Lower leg skin (tissue), 4 donors: ENCODE data around the gene FLT3. TPM values are rescaled to one million over a fixed set of nuclear protein-coding genes. Genes with fewer than 3 reads are reported as not detected.

Experiments
- DNase-seq, 2 donors: peaks; one replicate each; pipeline ENCODE4 v3.0.0-alpha.2; 2019; ENCODE audit warnings: low spot score in 2 of 2
- H3K4me3 ChIP-seq: fragments of 200-600 bp; sonication (generic); 2 replicates; pipeline ENCODE4 v1.5.1; 2017; ENCODE audit warnings: mild to moderate bottlenecking, low read depth; ENCODE audit not compliant: poor library complexity, severe bottlenecking
- POLR2A ChIP-seq, 2 donors: fragments of 450-650 bp; IDR thresholded peaks; one replicate each; pipeline ENCODE4 v1.6.1; 2016 to 2017; ENCODE audit warnings: antibody characterized with exemption in 2 of 2, mild to moderate bottlenecking in 1 of 2, moderate library complexity in 1 of 2
- WGBS, 2 donors: methylation state at CpG; one replicate each; pipeline ENCODE4 v1.1.5; 2018; 5-methylcytosine and 5-hydroxymethylcytosine counted together
- intact Hi-C: fragments of 100-400 bp; cut with DNase I; formaldehyde crosslinking; loops from one replicate; pipeline ENCODE4 v1.15.0; 2023; ENCODE audit warnings: low total_unique reads
- total RNA-seq, 4 donors: library from RNA; depleted of rRNA; stranded (reverse); fragments of >200 nt; gene quantifications; one replicate each; pipeline ENCODE4 v1.1.0, GENCODE V29; 2016
- TF ChIP-seq, protein P1 (sequence below), 3 donors: fragments of 450-650 bp; IDR thresholded peaks; one replicate each; pipeline ENCODE4 v1.5.1; 2016; ENCODE audit warnings: antibody characterized with exemption in 3 of 3, mild to moderate bottlenecking in 3 of 3, moderate library complexity in 2 of 3

Gene FLT3
- total RNA-seq, 4 donors from 2014 or later: 0.72 to 1.3 (median 0.89) TPM

DNA sequence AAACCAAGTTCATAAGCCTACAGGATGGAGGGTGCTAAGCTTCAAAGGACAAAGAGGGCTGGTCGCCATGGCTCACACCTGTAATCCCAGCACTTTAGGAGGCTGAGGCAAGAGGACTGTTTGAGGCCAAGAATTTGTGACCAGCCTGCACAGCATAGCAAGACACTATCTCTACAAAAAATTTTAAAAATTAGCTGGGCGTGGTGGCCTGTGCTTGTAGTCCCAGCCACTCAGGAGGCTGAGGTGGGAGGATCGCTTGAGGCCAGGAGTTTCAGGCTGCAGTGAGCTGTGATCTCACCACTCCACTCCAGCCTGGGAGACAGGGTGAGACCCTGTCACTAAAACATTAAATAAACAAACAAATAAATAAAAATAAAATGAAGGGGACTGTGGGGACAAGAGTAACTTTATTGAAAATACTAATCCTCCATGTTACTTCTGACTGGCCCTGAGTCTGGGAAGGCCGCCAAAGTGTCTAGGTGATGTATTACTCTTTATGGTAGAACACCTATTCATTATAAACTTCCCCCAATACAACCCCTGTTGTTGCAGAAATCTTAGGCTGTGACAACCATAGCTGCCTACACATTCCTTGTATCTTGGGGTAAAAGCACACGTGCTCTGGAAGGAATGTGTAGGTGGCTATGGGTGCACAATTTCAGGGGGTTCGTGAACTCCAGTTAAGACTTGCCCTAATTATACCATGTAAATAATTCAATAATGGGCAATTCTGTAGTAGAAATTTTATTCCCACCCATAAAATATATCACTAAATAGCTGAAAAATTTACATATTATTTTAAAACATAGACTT, 97.3 kb downstream of the FLT3 start:
- TF ChIP-seq POLR2A (IDR thresholded peaks at IDR 0.05): no peak
- TF ChIP-seq, protein P1, sequence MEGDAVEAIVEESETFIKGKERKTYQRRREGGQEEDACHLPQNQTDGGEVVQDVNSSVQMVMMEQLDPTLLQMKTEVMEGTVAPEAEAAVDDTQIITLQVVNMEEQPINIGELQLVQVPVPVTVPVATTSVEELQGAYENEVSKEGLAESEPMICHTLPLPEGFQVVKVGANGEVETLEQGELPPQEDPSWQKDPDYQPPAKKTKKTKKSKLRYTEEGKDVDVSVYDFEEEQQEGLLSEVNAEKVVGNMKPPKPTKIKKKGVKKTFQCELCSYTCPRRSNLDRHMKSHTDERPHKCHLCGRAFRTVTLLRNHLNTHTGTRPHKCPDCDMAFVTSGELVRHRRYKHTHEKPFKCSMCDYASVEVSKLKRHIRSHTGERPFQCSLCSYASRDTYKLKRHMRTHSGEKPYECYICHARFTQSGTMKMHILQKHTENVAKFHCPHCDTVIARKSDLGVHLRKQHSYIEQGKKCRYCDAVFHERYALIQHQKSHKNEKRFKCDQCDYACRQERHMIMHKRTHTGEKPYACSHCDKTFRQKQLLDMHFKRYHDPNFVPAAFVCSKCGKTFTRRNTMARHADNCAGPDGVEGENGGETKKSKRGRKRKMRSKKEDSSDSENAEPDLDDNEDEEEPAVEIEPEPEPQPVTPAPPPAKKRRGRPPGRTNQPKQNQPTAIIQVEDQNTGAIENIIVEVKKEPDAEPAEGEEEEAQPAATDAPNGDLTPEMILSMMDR (IDR thresholded peaks at IDR 0.05): no peak
- H3K4me3 ChIP-seq: no peak overlapping the region
- WGBS, 2 donors: 80 to 84% methylated on average over 6 of the region's 6 CpGs
- peak in 1 of 2 donors; percentile 61 for DNase-seq
- intact Hi-C loops: no loop called here

DNA sequence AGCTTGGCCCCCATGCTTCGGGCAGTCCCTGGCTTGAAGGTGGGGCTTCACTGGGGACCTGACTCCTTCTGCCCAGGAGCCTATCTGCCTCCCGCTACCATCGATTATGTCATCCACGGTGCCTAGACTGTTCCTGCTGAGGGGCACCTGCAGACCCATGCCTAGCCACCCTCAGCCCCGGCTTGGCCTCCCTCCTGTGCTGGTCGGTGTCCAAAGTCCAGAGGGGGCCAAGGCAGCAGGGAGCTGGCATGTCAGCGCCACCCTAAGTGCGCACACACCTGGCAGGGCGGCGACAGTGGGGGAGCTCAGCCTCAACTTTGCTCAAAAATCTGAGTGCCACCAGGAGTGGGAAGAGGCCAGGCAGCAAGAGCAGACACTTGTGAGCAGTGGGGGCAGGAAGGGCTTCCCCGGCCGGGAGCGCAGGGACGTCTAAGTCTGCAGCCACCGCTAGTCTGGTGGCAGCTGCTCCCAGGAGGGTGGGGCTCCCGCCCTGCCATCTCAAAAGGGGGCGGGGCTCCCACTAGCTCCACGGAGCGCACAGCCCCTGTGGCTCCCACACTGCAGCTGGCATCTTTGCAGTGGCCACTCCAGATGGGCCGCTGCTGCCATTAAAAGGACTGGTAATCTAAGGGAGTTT, 98.4 kb downstream of the FLT3 start:
- TF ChIP-seq POLR2A (IDR thresholded peaks at IDR 0.05): no peak
- TF ChIP-seq, protein P1 (IDR thresholded peaks at IDR 0.05): no peak
- peak in 1 of 2 donors; percentile 57 for DNase-seq
- no peak overlapping the region for H3K4me3 ChIP-seq
- WGBS, 2 donors: 77 to 88% methylated on average over 18 to 20 of the region's 20 CpGs
- intact Hi-C loops: no loop called here

DNA sequence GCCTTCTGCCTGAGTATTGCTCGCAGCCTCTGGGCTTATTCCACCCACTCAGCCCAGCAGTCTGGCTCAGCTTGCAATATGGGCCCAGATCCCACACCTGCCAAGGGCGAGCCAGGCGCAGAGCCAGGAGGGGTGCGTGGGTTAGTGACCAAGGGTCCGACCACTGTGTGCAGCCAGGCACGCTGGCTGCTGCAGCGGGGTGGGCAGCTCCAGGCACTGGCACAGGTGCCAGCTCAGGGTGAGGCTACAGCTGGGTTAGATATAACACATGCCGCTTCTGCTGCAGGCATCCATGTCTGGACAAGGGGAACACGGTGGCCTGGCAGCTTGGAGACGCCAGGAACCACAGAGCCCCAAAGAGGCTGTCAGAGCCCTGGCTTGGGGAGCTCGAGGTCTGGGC, 99.3 kb downstream of the FLT3 start:
- peak in 1 of 2 donors; percentile 85 for DNase-seq
- no peak overlapping the region for H3K4me3 ChIP-seq
- 51 to 67% methylated on average over 10 to 11 of the region's 11 CpGs for WGBS, 2 donors
- TF ChIP-seq, protein P1 (IDR thresholded peaks at IDR 0.05): no peak
- no peak for TF ChIP-seq POLR2A (IDR thresholded peaks at IDR 0.05)
- intact Hi-C loops: no loop called here

DNA sequence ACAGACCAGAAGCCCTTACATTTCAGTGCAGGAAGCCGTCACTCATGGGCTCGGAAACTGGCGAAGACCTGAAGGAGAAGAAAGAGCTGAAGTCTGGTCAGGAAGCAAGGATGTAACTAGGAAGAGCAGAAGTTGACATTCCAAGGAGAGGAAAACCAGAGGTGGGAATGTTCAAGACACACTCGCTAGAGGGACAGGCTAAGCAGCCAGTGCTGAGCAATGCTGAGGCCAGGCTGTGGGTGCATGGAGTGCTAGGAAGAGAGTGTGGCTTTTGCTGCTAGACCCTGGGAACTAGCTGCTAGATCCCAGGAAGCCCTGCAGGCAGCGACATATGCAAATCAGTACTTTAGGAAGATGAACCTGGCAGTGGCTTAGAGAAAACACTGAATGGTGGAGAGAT, 99.8 kb downstream of the FLT3 start:
- DNase-seq: peak in 1 of 2 donors; percentile 78
- 37 to 45% methylated on average over 5 of the region's 5 CpGs for WGBS, 2 donors
- intact Hi-C loops: no loop called here
- H3K4me3 ChIP-seq: no peak overlapping the region
- TF ChIP-seq, protein P1 (IDR thresholded peaks at IDR 0.05): no peak
- TF ChIP-seq POLR2A (IDR thresholded peaks at IDR 0.05): no peak

DNA sequence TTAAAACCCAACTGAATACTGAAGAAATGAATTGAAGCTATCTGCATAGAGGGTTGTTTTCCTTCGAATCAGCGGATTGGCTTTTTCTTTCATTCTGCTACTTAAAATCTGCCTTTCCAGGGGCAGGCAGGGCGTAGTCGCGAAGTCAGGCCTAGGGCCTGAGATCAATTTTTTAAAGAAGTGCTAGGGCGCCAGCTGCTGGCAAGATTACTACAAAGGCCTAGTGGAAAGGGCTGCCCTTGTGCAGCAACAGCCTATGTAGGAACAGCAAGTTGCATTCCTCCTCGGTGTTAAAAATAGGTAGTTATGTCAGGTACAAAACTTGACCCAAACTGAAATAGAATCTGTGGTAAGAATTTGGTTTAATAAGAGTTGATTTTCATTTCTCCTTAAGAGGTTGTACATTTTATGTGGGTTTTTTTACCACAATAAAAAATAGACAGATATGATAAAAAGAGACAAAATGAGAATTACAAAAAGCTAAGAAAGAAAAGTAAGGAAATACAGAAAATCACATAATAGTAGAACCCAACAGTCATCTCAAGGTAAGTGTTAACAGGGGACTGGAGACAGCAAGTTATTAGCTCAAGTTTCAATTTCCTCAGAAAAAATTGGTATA, 102.4 kb downstream of the FLT3 start:
- DNase-seq: peak in 1 of 2 donors; percentile 68
- 48 to 51% methylated on average over 7 of the region's 7 CpGs for WGBS, 2 donors
- intact Hi-C loops: no loop called here
- no peak overlapping the region for H3K4me3 ChIP-seq
- TF ChIP-seq, protein P1 (IDR thresholded peaks at IDR 0.05): no peak
- TF ChIP-seq POLR2A (IDR thresholded peaks at IDR 0.05): no peak
